GM23338 (cell line): ENCODE results near the gene RBM38.

ENCODE experiments used
- CREB1 ChIP-seq: fragments of 250-450 bp; sonication (Bioruptor Pico); IDR thresholded peaks from 2 replicates; pipeline ENCODE4 v1.5.0; 2020; ENCODE audit warnings: low read depth, mild to moderate bottlenecking, moderate library complexity
- CTCF ChIP-seq, 2 experiments: fragments of 200-600 bp in 1 of 2; sonication (generic) in 1 of 2; conservative IDR thresholded peaks; 2 replicates each; pipeline versions ENCODE4 v1.5.1 to v1.6.1; 2016 to 2017; ENCODE audit warnings: antibody characterized with exemption in 2 of 2, low read depth in 2 of 2, mild to moderate bottlenecking in 2 of 2, moderate library complexity in 1 of 2
- ETS1 ChIP-seq: IDR thresholded peaks from 2 replicates; pipeline ENCODE4 v1.6.1; 2016; ENCODE audit warnings: antibody characterized with exemption
- EZH2 ChIP-seq: fragments of 200-600 bp; sonication (generic); IDR thresholded peaks from one replicate; pipeline ENCODE4 v1.8.0; 2017; ENCODE audit warnings: antibody characterized with exemption, mild to moderate bottlenecking, low read depth; ENCODE audit not compliant: unreplicated experiment
- EZH2phosphoT487 ChIP-seq: fragments of 200-600 bp; sonication (generic); IDR thresholded peaks from one replicate; pipeline ENCODE4 v1.8.1; 2018; ENCODE audit warnings: antibody characterized with exemption; ENCODE audit not compliant: unreplicated experiment
- JUNB ChIP-seq: IDR thresholded peaks from one replicate; pipeline ENCODE4 v1.6.1; 2016; ENCODE audit warnings: antibody characterized with exemption; ENCODE audit not compliant: unreplicated experiment
- POLR2AphosphoS5 ChIP-seq: IDR thresholded peaks from 2 replicates; pipeline ENCODE4 v1.6.1; 2016; ENCODE audit warnings: antibody characterized with exemption, low read depth
- REST ChIP-seq: IDR thresholded peaks from one replicate; pipeline ENCODE4 v1.6.1; 2018; ENCODE audit warnings: antibody characterized with exemption; ENCODE audit not compliant: unreplicated experiment
- STAT1 ChIP-seq: IDR thresholded peaks from one replicate; pipeline ENCODE4 v1.6.1; 2016; ENCODE audit warnings: antibody characterized with exemption; ENCODE audit not compliant: unreplicated experiment
- ZNF114 ChIP-seq: fragments of 250-450 bp; sonication (Bioruptor Pico); IDR thresholded peaks from 2 replicates; pipeline ENCODE4 v1.5.0; 2020; ENCODE audit warnings: mild to moderate bottlenecking, moderate library complexity

- TF ChIP-seq EZH2 (no peak), CTCF (conservative IDR thresholded peaks at IDR 0.05; ENCODE audit: low read depth in 2 of 2) (no peak), REST (no peak), ETS1 (no peak), CREB1 (CRISPR knock-in tag) (no peak), ZNF114 (no peak), POLR2AphosphoS5 (no peak), EZH2phosphoT487 (no peak), JUNB (no peak), STAT1 (no peak)
These were observed 11.3 kb downstream of the RBM38 start for GRCh38 chr20:57402206-57403125.
